Testis (tissue), 2 donors: ENCODE measurements around the gene RLBP1.

Experiments
- CTCF ChIP-seq, 3 experiments: fragments of 450-650 bp in 2 of 3; fragments of 200-600 bp in 1 of 3; sonication (generic) in 1 of 3; IDR thresholded peaks; one replicate each; pipeline ENCODE4 v1.5.1; 2016 to 2019; ENCODE audit warnings: antibody characterized with exemption in 3 of 3, mild to moderate bottlenecking in 2 of 3, moderate library complexity in 1 of 3
- POLR2A ChIP-seq: fragments of 450-650 bp; IDR thresholded peaks from one replicate; pipeline ENCODE4 v1.6.1; 2017; ENCODE audit warnings: antibody characterized with exemption, mild to moderate bottlenecking, moderate library complexity

- TF ChIP-seq POLR2A (no peak), CTCF (IDR thresholded peaks at IDR 0.05) (no peak)
Observed at GRCh38 chr15:89225588-89225987, 4.2 kb upstream of the RLBP1 start.
